Progenitor cell of endocrine pancreas (in vitro differentiated cells): ENCODE results near the gene DIABLO. TPM values are rescaled to one million over a fixed set of nuclear protein-coding genes. Genes with fewer than 3 reads are reported as not detected.

Source experiments
- DNase-seq: peaks from one replicate; pipeline ENCODE4 v3.0.0; 2021; ENCODE audit warnings: low spot score; ENCODE audit not compliant: unreplicated experiment
- H3K27ac Mint-ChIP-seq: 2 replicates; pipeline ENCODE4 v1.8.0; 2021; ENCODE audit warnings: mild to moderate bottlenecking, moderate library complexity, mixed read lengths
- H3K27me3 Mint-ChIP-seq: 2 replicates; pipeline ENCODE4 v1.8.0; 2021; ENCODE audit warnings: mixed read lengths
- H3K36me3 Mint-ChIP-seq: 2 replicates; pipeline ENCODE4 v1.8.0; 2022; ENCODE audit warnings: mixed read lengths; ENCODE audit not compliant: insufficient read depth
- H3K4me1 Mint-ChIP-seq: 2 replicates; pipeline ENCODE4 v1.8.0; 2021; ENCODE audit warnings: low read depth, mixed read lengths
- H3K4me3 Mint-ChIP-seq: 2 replicates; pipeline ENCODE4 v1.8.0; 2021; ENCODE audit warnings: low read depth, mild to moderate bottlenecking, moderate library complexity, mixed read lengths
- H3K9me3 Mint-ChIP-seq: 2 replicates; pipeline ENCODE4 v1.8.0; 2021; ENCODE audit warnings: low read depth, mixed read lengths
- CTCF ChIP-seq: fragments of 200-600 bp; sonication (generic); IDR thresholded peaks from one replicate; pipeline ENCODE4 v1.5.0; 2021; ENCODE audit warnings: antibody characterized with exemption, mild to moderate bottlenecking; ENCODE audit not compliant: unreplicated experiment
- total RNA-seq: library from RNA; stranded (reverse); gene quantifications from 2 replicates; pipeline ENCODE4 v1.2.1, GENCODE V29; 2021

Gene DIABLO
- total RNA-seq, 1 donor from 2014 or later, result 63.8 TPM

GRCh38 chr12:122199484-122200355, 26.1 kb downstream of the DIABLO start:
- H3K36me3 Mint-ChIP-seq, result no peaks in the 10 kb centered on the region
- H3K9me3 Mint-ChIP-seq, result no peaks in the 10 kb centered on the region
- no peak for DNase-seq
- H3K4me1 Mint-ChIP-seq, result no peaks in the 10 kb centered on the region
- TF ChIP-seq CTCF, result no peak
- no peak overlapping the region for H3K27ac Mint-ChIP-seq
- H3K27me3 Mint-ChIP-seq, result peaks cover 45% of the 10 kb centered on the region
- H3K4me3 Mint-ChIP-seq, result no peak overlapping the region

GRCh38 chr12:122197612-122197966, 28.3 kb downstream of the DIABLO start:
- TF ChIP-seq CTCF, result no peak
- H3K4me3 Mint-ChIP-seq, result no peak overlapping the region
- H3K4me1 Mint-ChIP-seq, result no peaks in the 10 kb centered on the region
- H3K27ac Mint-ChIP-seq, result no peak overlapping the region
- H3K9me3 Mint-ChIP-seq, result no peaks in the 10 kb centered on the region
- no peaks in the 10 kb centered on the region for H3K36me3 Mint-ChIP-seq
- no peak for DNase-seq
- peaks cover 36% of the 10 kb centered on the region for H3K27me3 Mint-ChIP-seq

GRCh38 chr12:122195405-122195804, 30.4 kb downstream of the DIABLO start:
- no peak overlapping the region for H3K27ac Mint-ChIP-seq
- no peak for TF ChIP-seq CTCF
- no peak for DNase-seq
- H3K4me3 Mint-ChIP-seq, result no peak overlapping the region
- H3K9me3 Mint-ChIP-seq, result no peaks in the 10 kb centered on the region
- H3K4me1 Mint-ChIP-seq, result no peaks in the 10 kb centered on the region
- no peaks in the 10 kb centered on the region for H3K36me3 Mint-ChIP-seq
- peaks cover 22% of the 10 kb centered on the region for H3K27me3 Mint-ChIP-seq

GRCh38 chr12:122194804-122195203, 31.0 kb downstream of the DIABLO start:
- TF ChIP-seq CTCF, result no peak
- DNase-seq, result no peak
- no peak overlapping the region for H3K4me3 Mint-ChIP-seq
- H3K4me1 Mint-ChIP-seq, result no peaks in the 10 kb centered on the region
- H3K36me3 Mint-ChIP-seq, result no peaks in the 10 kb centered on the region
- no peaks in the 10 kb centered on the region for H3K9me3 Mint-ChIP-seq
- H3K27ac Mint-ChIP-seq, result no peak overlapping the region
- H3K27me3 Mint-ChIP-seq, result peaks cover 16% of the 10 kb centered on the region

- Mint-ChIP-seq H3K36me3 (no peaks in the 10 kb centered on the region), H3K27me3 (peaks cover 5% of the 10 kb centered on the region), H3K27ac (no peak overlapping the region), H3K4me3 (no peak overlapping the region), H3K4me1 (no peaks in the 10 kb centered on the region), H3K9me3 (no peaks in the 10 kb centered on the region)
- no peak for TF ChIP-seq CTCF
- no peak for DNase-seq
Measured at GRCh38 chr12:122192441-122192840, 33.4 kb downstream of the DIABLO start.
